ENCODE measurements around the gene NCBP1. TPM values are rescaled to one million over a fixed set of nuclear protein-coding genes. Genes with fewer than 3 reads are reported as not detected.

The NCBP1 gene
- total RNA-seq, 1 experiment from 2014 or later, result 59.7 TPM

DNA sequence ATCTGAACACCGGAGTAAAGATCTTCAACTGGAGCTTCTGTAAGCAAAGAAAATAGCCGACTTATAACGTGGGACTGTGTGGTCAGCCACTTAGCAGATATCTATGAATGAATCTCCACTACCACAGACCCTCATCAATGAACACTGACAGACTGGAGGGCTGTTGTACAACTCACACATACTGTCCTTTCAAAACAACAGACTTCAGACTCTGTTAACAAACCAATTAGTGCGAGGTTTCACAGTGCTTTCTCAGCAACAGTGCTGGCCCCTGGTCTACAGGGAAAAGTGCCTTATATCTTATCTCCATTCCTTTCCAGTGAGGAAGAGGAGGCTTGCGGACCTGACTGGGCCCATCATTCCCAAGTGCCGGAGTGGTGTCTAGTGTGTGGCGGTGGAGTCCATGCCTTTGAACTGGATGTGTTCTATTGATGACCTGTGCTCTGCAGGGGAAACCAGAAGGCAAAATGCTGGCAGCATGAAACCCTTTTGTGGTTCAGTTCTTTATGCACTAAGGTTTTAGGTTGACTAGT lies 34.2 kb upstream of the NCBP1 start:
- no peak overlapping the region for H3K27ac Mint-ChIP-seq (ENCODE audit: unreplicated experiment)

GRCh38 chr9:97600531-97601227 lies 32.9 kb upstream of the NCBP1 start:
- TF ChIP-seq, protein P1, sequence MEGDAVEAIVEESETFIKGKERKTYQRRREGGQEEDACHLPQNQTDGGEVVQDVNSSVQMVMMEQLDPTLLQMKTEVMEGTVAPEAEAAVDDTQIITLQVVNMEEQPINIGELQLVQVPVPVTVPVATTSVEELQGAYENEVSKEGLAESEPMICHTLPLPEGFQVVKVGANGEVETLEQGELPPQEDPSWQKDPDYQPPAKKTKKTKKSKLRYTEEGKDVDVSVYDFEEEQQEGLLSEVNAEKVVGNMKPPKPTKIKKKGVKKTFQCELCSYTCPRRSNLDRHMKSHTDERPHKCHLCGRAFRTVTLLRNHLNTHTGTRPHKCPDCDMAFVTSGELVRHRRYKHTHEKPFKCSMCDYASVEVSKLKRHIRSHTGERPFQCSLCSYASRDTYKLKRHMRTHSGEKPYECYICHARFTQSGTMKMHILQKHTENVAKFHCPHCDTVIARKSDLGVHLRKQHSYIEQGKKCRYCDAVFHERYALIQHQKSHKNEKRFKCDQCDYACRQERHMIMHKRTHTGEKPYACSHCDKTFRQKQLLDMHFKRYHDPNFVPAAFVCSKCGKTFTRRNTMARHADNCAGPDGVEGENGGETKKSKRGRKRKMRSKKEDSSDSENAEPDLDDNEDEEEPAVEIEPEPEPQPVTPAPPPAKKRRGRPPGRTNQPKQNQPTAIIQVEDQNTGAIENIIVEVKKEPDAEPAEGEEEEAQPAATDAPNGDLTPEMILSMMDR (IDR thresholded peaks at IDR 0.05; ENCODE audit: insufficient read depth in 1 of 2, low read depth in 1 of 2, low read length in 1 of 2, severe bottlenecking in 1 of 2, unreplicated experiment in 1 of 2), result no peak
- Mint-ChIP-seq H3K27me3 (ENCODE audit: insufficient read depth, unreplicated experiment) (no peaks in the 10 kb centered on the region), H3K36me3 (ENCODE audit: insufficient read depth, unreplicated experiment) (peaks cover 24% of the 10 kb centered on the region), H3K4me1 (ENCODE audit: low read depth, unreplicated experiment) (peaks cover 8% of the 10 kb centered on the region), H3K4me3 (ENCODE audit: unreplicated experiment) (no peak overlapping the region), H3K9me3 (ENCODE audit: unreplicated experiment) (no peaks in the 10 kb centered on the region), H3K27ac (ENCODE audit: unreplicated experiment) (no peak overlapping the region)
- Histone ChIP-seq H3K4me3 (ENCODE audit: low read depth, low read length) (no peak overlapping the region), H3K4me1 (0 out of 2 replicates have a peak, but pooled peaks cover 3% of the 10 kb centered on the region), H3K36me3 (ENCODE audit: control insufficient read depth, insufficient read depth, low read length) (peaks cover 1% of the 10 kb centered on the region), H3K9me3 (no peaks in the 10 kb centered on the region), H3K27me3 (replicated peaks; ENCODE audit: control insufficient read depth, insufficient read depth, low read length) (no peaks in the 10 kb centered on the region)
- no peak for DNase-seq
- POLR2A ChIA-PET, result no interaction called here
- CTCF ChIA-PET, result interaction anchor here (1.2 kb wide), 1 partner anchor 215 kb away, joined by 3 read pairs; no protein-coding TSS in a partner anchor
- intact Hi-C loops (cut with micrococcal nuclease; ENCODE audit: unreplicated experiment), result no loop called here
- no TSS peak for BruUV-seq (replicated peaks)

More for the DNA sequence above, 34.2 kb upstream of the NCBP1 start:
- POLR2A ChIA-PET, result no interaction called here
- peaks cover 13% of the 10 kb centered on the region for H3K36me3 Mint-ChIP-seq (ENCODE audit: insufficient read depth, unreplicated experiment)
- no peak for DNase-seq
- H3K4me3 Mint-ChIP-seq (ENCODE audit: unreplicated experiment), result no peak overlapping the region
- intact Hi-C loops (cut with micrococcal nuclease; ENCODE audit: unreplicated experiment), result loop anchor here (2.0 to 10.0 kb wide), 3 partner anchors 95 to 212 kb away; partner anchors contain the start of gene TMOD1
- no peaks in the 10 kb centered on the region for H3K27me3 Mint-ChIP-seq (ENCODE audit: insufficient read depth, unreplicated experiment)
- Histone ChIP-seq H3K4me1 (0 out of 2 replicates have a peak, but pooled peaks cover 3% of the 10 kb centered on the region), H3K27me3 (replicated peaks; ENCODE audit: control insufficient read depth, insufficient read depth, low read length) (no peaks in the 10 kb centered on the region), H3K36me3 (ENCODE audit: control insufficient read depth, insufficient read depth, low read length) (peaks cover 1% of the 10 kb centered on the region; the same call in 1 of the 2 replicates), H3K4me3 (ENCODE audit: low read depth, low read length) (no peak overlapping the region), H3K9me3 (no peaks in the 10 kb centered on the region)
- no peaks in the 10 kb centered on the region for H3K9me3 Mint-ChIP-seq (ENCODE audit: unreplicated experiment)
- CTCF ChIA-PET, result interaction anchor here (0.6 to 2.0 kb wide), 15 partner anchors 10 to 743 kb away, joined by 3 to 31 read pairs (median 6); partner anchors contain the start of genes NCBP1, TMOD1 and TSTD2
- BruUV-seq (replicated peaks), result no TSS peak
- peaks cover 8% of the 10 kb centered on the region for H3K4me1 Mint-ChIP-seq (ENCODE audit: low read depth, unreplicated experiment)
- TF ChIP-seq, protein P1 (IDR thresholded peaks at IDR 0.05; ENCODE audit: insufficient read depth in 1 of 2, low read depth in 1 of 2, low read length in 1 of 2, severe bottlenecking in 1 of 2, unreplicated experiment in 1 of 2), result no peak

DNA sequence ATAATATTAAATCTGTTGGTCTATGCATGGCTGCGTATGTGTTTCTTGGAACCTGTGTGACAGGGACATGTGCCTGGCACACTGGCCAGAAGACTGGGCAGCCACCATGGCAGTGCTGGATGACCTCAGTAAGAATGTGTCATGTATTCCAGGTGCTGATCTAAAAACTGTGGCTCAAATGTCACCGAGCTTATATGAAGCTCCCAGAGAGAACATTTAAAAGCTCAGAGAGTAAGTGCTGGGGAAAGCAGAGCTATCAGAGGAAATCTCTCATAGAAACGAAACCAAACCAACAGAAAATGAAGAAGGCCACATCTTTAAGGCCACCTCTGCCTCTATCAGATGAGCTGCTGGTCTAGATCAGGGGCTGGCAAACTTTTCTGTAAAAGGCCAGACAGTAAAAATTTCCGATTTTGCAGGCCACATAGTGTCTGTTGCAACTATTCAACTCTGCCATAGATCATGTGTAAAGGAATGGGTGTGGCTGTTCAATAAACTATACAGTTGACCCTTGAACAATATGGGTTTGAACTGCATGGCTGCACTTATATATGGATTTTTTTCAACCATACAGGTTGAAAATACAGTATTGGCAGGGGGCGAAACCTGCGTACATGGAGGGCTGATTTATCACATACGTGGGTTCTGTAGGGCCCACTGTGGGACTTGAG lies 32.3 kb upstream of the NCBP1 start:
- BruUV-seq (replicated peaks), result no TSS peak
- ChIA-PET CTCF (interaction anchor here (1.2 kb wide), 1 partner anchor 215 kb away, joined by 3 read pairs; no protein-coding TSS in a partner anchor), POLR2A (no interaction called here)
- H3K4me3 ChIP-seq (ENCODE audit: low read depth, low read length), result no peak overlapping the region
- H3K4me1 ChIP-seq, result 0 out of 2 replicates have a peak, but pooled peaks cover 3% of the 10 kb centered on the region
- H3K27me3 ChIP-seq (replicated peaks; ENCODE audit: control insufficient read depth, insufficient read depth, low read length), result no peaks in the 10 kb centered on the region
- no peak overlapping the region for H3K27ac Mint-ChIP-seq (ENCODE audit: unreplicated experiment)
- intact Hi-C loops (cut with micrococcal nuclease; ENCODE audit: unreplicated experiment), result no loop called here
- peaks cover 1% of the 10 kb centered on the region for H3K36me3 ChIP-seq (ENCODE audit: control insufficient read depth, insufficient read depth, low read length)
- H3K36me3 Mint-ChIP-seq (ENCODE audit: insufficient read depth, unreplicated experiment), result peaks cover 30% of the 10 kb centered on the region
- peaks cover 8% of the 10 kb centered on the region for H3K4me1 Mint-ChIP-seq (ENCODE audit: low read depth, unreplicated experiment)
- H3K4me3 Mint-ChIP-seq (ENCODE audit: unreplicated experiment), result no peak overlapping the region
- no peak for DNase-seq
- no peaks in the 10 kb centered on the region for H3K27me3 Mint-ChIP-seq (ENCODE audit: insufficient read depth, unreplicated experiment)
- no peaks in the 10 kb centered on the region for H3K9me3 ChIP-seq
- TF ChIP-seq, protein P1 (IDR thresholded peaks at IDR 0.05; ENCODE audit: insufficient read depth in 1 of 2, low read depth in 1 of 2, low read length in 1 of 2, severe bottlenecking in 1 of 2, unreplicated experiment in 1 of 2), result no peak
- H3K9me3 Mint-ChIP-seq (ENCODE audit: unreplicated experiment), result no peaks in the 10 kb centered on the region

All from Caco-2 (cell line).